HG02678 (cell line): ENCODE data around the gene TMEM132D.
"Not testable (repeated sequence)": the region's sequence is repeated elsewhere in the genome, so short reads cannot be mapped to it uniquely, and the experiment has no call there.

ENCODE experiments used
- ATAC-seq: cut with Tn5 transposase; IDR thresholded peaks from one replicate; pipeline ENCODE4 v1.9.1; 2021; ENCODE audit warnings: mild to moderate bottlenecking, moderate library complexity; ENCODE audit not compliant: unreplicated experiment

TMEM132D gene

GRCh38 chr12:129207084-129207483, 696.7 kb downstream of the TMEM132D start:
- no peak for ATAC-seq

- no peak for ATAC-seq
These were observed 700.4 kb downstream of the TMEM132D start for GRCh38 chr12:129203456-129203855.

- ATAC-seq, result no peak
These were observed 701.6 kb downstream of the TMEM132D start for GRCh38 chr12:129202109-129202814.

GRCh38 chr12:129201029-129201428, 702.8 kb downstream of the TMEM132D start:
- ATAC-seq, result no peak

- ATAC-seq, result no peak
These were observed 703.2 kb downstream of the TMEM132D start for GRCh38 chr12:129200576-129200975.

GRCh38 chr12:129196927-129197326, 706.9 kb downstream of the TMEM132D start:
- ATAC-seq, result no peak

- no peak for ATAC-seq
These were observed 708.7 kb downstream of the TMEM132D start for GRCh38 chr12:129195081-129195480.

- ATAC-seq, result no peak
These were observed 710.5 kb downstream of the TMEM132D start for GRCh38 chr12:129193263-129193871.

GRCh38 chr12:129190827-129191226, 713.0 kb downstream of the TMEM132D start:
- no peak for ATAC-seq

- ATAC-seq, result not testable (repeated sequence)
These were observed 713.9 kb downstream of the TMEM132D start for GRCh38 chr12:129189879-129190278.

GRCh38 chr12:129186952-129187351, 716.9 kb downstream of the TMEM132D start:
- no peak for ATAC-seq

- ATAC-seq, result no peak
These were observed 718.0 kb downstream of the TMEM132D start for GRCh38 chr12:129185855-129186254.

- ATAC-seq, result no peak
These were observed 719.5 kb downstream of the TMEM132D start for GRCh38 chr12:129184127-129184928.

- ATAC-seq, result no peak
These were observed 723.8 kb downstream of the TMEM132D start for GRCh38 chr12:129179941-129180553.

GRCh38 chr12:129169928-129170327, 733.9 kb downstream of the TMEM132D start:
- no peak for ATAC-seq

GRCh38 chr12:129163861-129164260, 740.0 kb downstream of the TMEM132D start:
- ATAC-seq, result no peak

- no peak for ATAC-seq
These were observed 740.4 kb downstream of the TMEM132D start for GRCh38 chr12:129163461-129163860.

- no peak for ATAC-seq
These were observed 741.0 kb downstream of the TMEM132D start for GRCh38 chr12:129162805-129163204.

GRCh38 chr12:129161511-129161910, 742.3 kb downstream of the TMEM132D start:
- ATAC-seq, result no peak

GRCh38 chr12:129160282-129160681, 743.5 kb downstream of the TMEM132D start:
- ATAC-seq, result no peak

- no peak for ATAC-seq
These were observed 751.3 kb downstream of the TMEM132D start for GRCh38 chr12:129152351-129153104.
